HepG2 (cell line): ENCODE results near the gene GPR15. TPM values are rescaled to one million over a fixed set of nuclear protein-coding genes. Genes with fewer than 3 reads are reported as not detected.
A peak's percentile ranks its signal among the peaks of the same experiment; 100 is the strongest.

ENCODE experiments used
- ATAC-seq: fragments of 200-7000 bp; cut with Tn5 transposase; 3 replicates; pipeline ENCODE4 v1.9.1; 2020; ENCODE audit warnings: mild to moderate bottlenecking, moderate library complexity
- BruUV-seq: library from RNA; stranded (reverse); fragments of 400-500 nt; replicated peaks from 2 replicates; lab custom pipeline; 2021; lab: Mats Ljungman, UMichigan
- CTCF ChIA-PET: fragments of 300-600 bp; formaldehyde crosslinking; extraction: SDS; loops from one replicate; lab custom pipeline; 2021; ENCODE audit warnings: low total read pairs, inconsistent platforms, low intra/inter-chr PET ratio; lab: Yijun Ruan, JAX
- POLR2A ChIA-PET: fragments of 350-600 bp; sonication (Branson Sonifier 250); formaldehyde crosslinking; loops from one replicate; lab custom pipeline; 2020; ENCODE audit warnings: antibody characterized with exemption, inconsistent platforms; lab: Yijun Ruan, JAX
- DNase-seq: peaks from one replicate; pipeline ENCODE4 v3.0.0-alpha.2; 2015; ENCODE audit warnings: low spot score
- FAIRE-seq: peaks from 3 replicates; lab custom pipeline; 2011; peaks lifted over from hg19 to GRCh38; lab: Jason Lieb, UNC
- H2AFZ ChIP-seq: one replicate; pipeline ENCODE4 v1.6.1; 2011; ENCODE audit warnings: low read length, inconsistent platforms
- H3K27ac ChIP-seq: fragments of 300-600 bp; 3 replicates; pipeline ENCODE4 v1.8.0; 2011; ENCODE audit warnings: mixed run types, mild to moderate bottlenecking, mixed read lengths, low read length, inconsistent platforms; ENCODE audit not compliant: insufficient read depth; ENCODE audit errors: extremely low read length
- H3K27me3 ChIP-seq, 2 experiments: fragments of 200-600 bp in 1 of 2; 2 replicates in 1 of 2; 3 replicates in 1 of 2; pipeline versions ENCODE4 v1.6.0 to v1.8.0; 2011; ENCODE audit warnings: low read length in 2 of 2, mild to moderate bottlenecking in 2 of 2, moderate library complexity in 2 of 2, inconsistent platforms in 1 of 2; ENCODE audit not compliant: insufficient read depth in 2 of 2, control insufficient read depth in 1 of 2
- H3K36me3 ChIP-seq, 2 experiments: fragments of 200-600 bp in 1 of 2; replicated peaks in 1 of 2; 2 replicates in 1 of 2; 3 replicates in 1 of 2; pipeline versions ENCODE4 v1.5.1 to v1.8.0; 2011; ENCODE audit warnings: low read length in 2 of 2, inconsistent platforms in 1 of 2; ENCODE audit not compliant: insufficient read depth in 2 of 2, control insufficient read depth in 1 of 2
- H3K4me1 ChIP-seq: 2 replicates; pipeline ENCODE4 v1.5.1; 2012; ENCODE audit warnings: low read length, inconsistent platforms; ENCODE audit not compliant: insufficient read depth
- H3K4me2 ChIP-seq: 2 replicates; pipeline ENCODE4 v1.6.0; 2011; ENCODE audit warnings: low read depth, low read length, inconsistent platforms
- H3K4me3 ChIP-seq, 3 experiments: fragments of 200-600 bp in 1 of 3; sonication (generic), shearing (Covaris generic) in 1 of 3; replicated peaks in 1 of 3; 2 replicates each; pipeline ENCODE4 v1.5.1; 2011 to 2016; ENCODE audit warnings: low read length in 3 of 3, inconsistent platforms in 2 of 3, low read depth in 2 of 3, mild to moderate bottlenecking in 2 of 3, control low read depth in 1 of 3, mixed read lengths in 1 of 3; ENCODE audit not compliant: insufficient read depth in 1 of 3
- H3K79me2 ChIP-seq: one replicate; pipeline ENCODE4 v1.6.1; 2011; ENCODE audit warnings: low read length, inconsistent platforms; ENCODE audit not compliant: insufficient read depth
- H3K9ac ChIP-seq: 2 replicates; pipeline ENCODE4 v1.6.0; 2011; ENCODE audit warnings: mild to moderate bottlenecking, low read depth, low read length, inconsistent platforms; ENCODE audit not compliant: insufficient read depth
- H3K9me3 ChIP-seq: 2 replicates; pipeline ENCODE4 v1.5.1; 2012; ENCODE audit warnings: mild to moderate bottlenecking, low read length
- H4K20me1 ChIP-seq: 2 replicates; pipeline ENCODE4 v1.6.0; 2011; ENCODE audit warnings: inconsistent platforms, mild to moderate bottlenecking, low read length, moderate library complexity; ENCODE audit not compliant: insufficient read depth
- CENPT ChIP-seq: sonication (generic); formaldehyde crosslinking; IDR thresholded peaks from 2 replicates; pipeline ENCODE4 v1.8.0; 2022; ENCODE audit warnings: low read depth, mild to moderate bottlenecking, moderate library complexity, missing genetic modification reagents
- FOXJ3 ChIP-seq: sonication (generic); formaldehyde crosslinking; IDR thresholded peaks from 2 replicates; pipeline ENCODE4 v1.4.0; 2020; ENCODE audit warnings: missing genetic modification reagents, mild to moderate bottlenecking, borderline replicate concordance
- KLF9 ChIP-seq: IDR thresholded peaks from 2 replicates; pipeline ENCODE4 v1.6.1; 2016; ENCODE audit warnings: low read depth
- SIN3A ChIP-seq: IDR thresholded peaks from 2 replicates; pipeline ENCODE4 v1.6.1; 2011; ENCODE audit warnings: low read depth, mild to moderate bottlenecking, control low read depth, low read length, borderline replicate concordance
- TCF7L2 ChIP-seq: IDR thresholded peaks from 2 replicates; pipeline ENCODE4 v1.6.1; 2011; ENCODE audit warnings: mild to moderate bottlenecking, low read depth, low read length, moderate library complexity
- ZBTB38 ChIP-seq: sonication (generic); formaldehyde crosslinking; IDR thresholded peaks from 2 replicates; pipeline ENCODE4 v1.5.1; 2020; ENCODE audit warnings: mild to moderate bottlenecking, missing genetic modification reagents
- ZBTB8A ChIP-seq: sonication (generic); formaldehyde crosslinking; IDR thresholded peaks from 2 replicates; pipeline ENCODE4 v1.4.0; 2020; ENCODE audit warnings: mild to moderate bottlenecking, low read depth, missing genetic modification reagents, borderline replicate concordance
- ZNF513 ChIP-seq: sonication (generic); formaldehyde crosslinking; conservative IDR thresholded peaks from 2 replicates; pipeline ENCODE4 v1.5.0; 2020; ENCODE audit warnings: missing genetic modification reagents
- ZNF660 ChIP-seq: sonication (generic); formaldehyde crosslinking; IDR thresholded peaks from 2 replicates; pipeline ENCODE4 v1.5.1; 2020; ENCODE audit warnings: mild to moderate bottlenecking, low read depth, missing genetic modification reagents, borderline replicate concordance
- ZNF746 ChIP-seq: sonication (generic); formaldehyde crosslinking; IDR thresholded peaks from 2 replicates; pipeline ENCODE4 v1.8.0; 2022; ENCODE audit warnings: mild to moderate bottlenecking, missing genetic modification reagents
- ZNF816 ChIP-seq: sonication (generic); formaldehyde crosslinking; IDR thresholded peaks from 2 replicates; pipeline ENCODE4 v1.8.0; 2022; ENCODE audit warnings: missing genetic modification reagents, mild to moderate bottlenecking, borderline replicate concordance
- ZSCAN5A ChIP-seq: sonication (generic); formaldehyde crosslinking; IDR thresholded peaks from 2 replicates; pipeline ENCODE4 v1.8.0; 2022; ENCODE audit warnings: mild to moderate bottlenecking, missing genetic modification reagents, borderline replicate concordance
- ZZZ3 ChIP-seq: sonication (generic); formaldehyde crosslinking; IDR thresholded peaks from 2 replicates; pipeline ENCODE4 v1.4.0; 2020; ENCODE audit warnings: missing genetic modification reagents, mild to moderate bottlenecking, borderline replicate concordance
- WGBS: methylation state at CpG from one replicate; pipeline ENCODE4 v1.1.6; 2017; ENCODE audit warnings: low lambda C conversion rate; 5-methylcytosine and 5-hydroxymethylcytosine counted together
- in situ Hi-C: cut with HindIII; loops from 2 replicates; pipeline ENCODE4 v1.10.0; 2017; ENCODE audit warnings: low pct_unique_long_range_greater_than_20kb; ENCODE audit not compliant: extremely low pct_ligation_motif_present
- intact Hi-C: fragments of 100-400 bp; cut with micrococcal nuclease; formaldehyde crosslinking; loops from one replicate; pipeline ENCODE4 v1.10.0; 2022; ENCODE audit not compliant: unreplicated experiment
- polyA plus RNA-seq, 8 experiments: library from polyadenylated mRNA; depleted of rRNA in 3 of 8; stranded (reverse) in 7 of 8; unstranded in 1 of 8; fragments of >200 nt; fragmentation: Illumina TruSeq in 4 of 8; extraction: Trizol in 4 of 8; gene quantifications; 2 replicates each; pipeline versions ENCODE4 v1.2.1 to v1.2.3, GENCODE V29; 2011 to 2016; ENCODE audit warnings: low read depth in 4 of 8, missing spikeins in 1 of 8, mixed read lengths in 1 of 8; ENCODE audit not compliant: insufficient read depth in 1 of 8
- total RNA-seq, 5 experiments: library from RNA; depleted of rRNA; stranded (reverse); fragments of >200 nt; fragmentation: Illumina TruSeq; extraction: Trizol; gene quantifications; 2 replicates each; pipeline ENCODE4 v1.2.3, GENCODE V29; 2016; ENCODE audit warnings: low read depth in 1 of 5

GPR15 gene
- total and polyA plus RNA-seq, 2 of the 13 experiments (the other 11 are each of a cell fraction or from before 2014, with no cell fraction given) = not detected

- ChIA-PET CTCF (no interaction called here), POLR2A (no interaction called here)
- TF ChIP-seq ZBTB38 (CRISPR knock-in tag) = no peak
- H3K4me1 ChIP-seq = peaks cover 17% of the 10 kb centered on the region
- no peak for FAIRE-seq
- H3K9me3 ChIP-seq = no peaks in the 10 kb centered on the region
- no peaks in the 10 kb centered on the region for H4K20me1 ChIP-seq
- intact Hi-C loops = no loop called here
- no peak for DNase-seq
- no peak overlapping the region for H2AFZ ChIP-seq
- H3K79me2 ChIP-seq = peaks cover 30% of the 10 kb centered on the region
- WGBS = 100% methylated on average over 1 of the region's 1 CpG
- H3K27me3 ChIP-seq = no peaks in the 10 kb centered on the region; a peak in 1 of 5 replicates
- in situ Hi-C loops = no loop called here
- H3K9ac ChIP-seq = no peak overlapping the region
- H3K36me3 ChIP-seq = peaks cover 2 to 13% of the 10 kb centered on the region in 2 experiments; a peak in 3 of 5 replicates
- no TSS peak for BruUV-seq
- H3K4me2 ChIP-seq = no peak overlapping the region
- no peak overlapping the region for H3K4me3 ChIP-seq
- no peak for ATAC-seq
- H3K27ac ChIP-seq = no peak overlapping the region
Measured at GRCh38 chr3:98519351-98519750, 12.4 kb upstream of the GPR15 start.

- ChIA-PET CTCF (no interaction called here), POLR2A (interaction anchor here (1.2 kb wide), 2 partner anchors 9 to 72 kb away, joined by 3 to 7 read pairs; partner anchors contain the start of gene CPOX)
- Histone ChIP-seq H2AFZ (no peak overlapping the region), H3K4me1 (peaks cover 17% of the 10 kb centered on the region), H3K79me2 (peaks cover 30% of the 10 kb centered on the region), H3K9me3 (no peaks in the 10 kb centered on the region), H3K27ac (peak overlapping the region; percentile 69), H3K36me3 (peaks cover 0 to 2% of the 10 kb centered on the region in 2 experiments; a peak in 2 of 5 replicates), H3K9ac (peak overlapping the region; percentile 81), H3K4me3 (peak overlapping the region; percentile 71 to 76 (median 74)), H3K4me2 (peak overlapping the region; percentile 89), H4K20me1 (no peaks in the 10 kb centered on the region), H3K27me3 (no peaks in the 10 kb centered on the region; a peak in 1 of 5 replicates)
- intact Hi-C loops = loop anchor here (10.0 kb wide), 2 partner anchors 293 to 757 kb away; partner anchors contain the start of gene ARL6
- ATAC-seq (peak; percentile 75), FAIRE-seq (peak; percentile 66), DNase-seq (peak; percentile 32)
- in situ Hi-C loops = loop anchor here (10.0 kb wide), 1 partner anchor 53 kb away; no protein-coding TSS in a partner anchor
- BruUV-seq = TSS peak; percentile 80
- WGBS = 0% methylated on average over 16 of the region's 16 CpGs
- TF ChIP-seq ZBTB8A (CRISPR knock-in tag) (no peak), ZZZ3 (CRISPR knock-in tag) (no peak), ZSCAN5A (CRISPR knock-in tag) (no peak), ZNF513 (CRISPR knock-in tag) (0 out of 2 replicates have a peak, but pooled peaks have one; percentile 38), ZNF746 (CRISPR knock-in tag) (no peak), ZNF660 (no peak), FOXJ3 (CRISPR knock-in tag) (0 out of 2 replicates have a peak, but pooled peaks have one; percentile 23), ZNF816 (CRISPR knock-in tag) (0 out of 2 replicates have a peak, but pooled peaks have one; percentile 38), CENPT (CRISPR knock-in tag) (no peak), KLF9 (CRISPR knock-in tag) (no peak), SIN3A (peak; percentile 10; the same call in 1 of the 2 replicates), TCF7L2 (no peak)
Measured at GRCh38 chr3:98521897-98522543, 9.8 kb upstream of the GPR15 start.
